ENCODE measurements around the gene SYNRG. TPM values are rescaled to one million over a fixed set of nuclear protein-coding genes. Genes with fewer than 3 reads are reported as not detected.

SYNRG gene
- total RNA-seq, 1 donor from 2014 or later: 10.4 TPM

DNA sequence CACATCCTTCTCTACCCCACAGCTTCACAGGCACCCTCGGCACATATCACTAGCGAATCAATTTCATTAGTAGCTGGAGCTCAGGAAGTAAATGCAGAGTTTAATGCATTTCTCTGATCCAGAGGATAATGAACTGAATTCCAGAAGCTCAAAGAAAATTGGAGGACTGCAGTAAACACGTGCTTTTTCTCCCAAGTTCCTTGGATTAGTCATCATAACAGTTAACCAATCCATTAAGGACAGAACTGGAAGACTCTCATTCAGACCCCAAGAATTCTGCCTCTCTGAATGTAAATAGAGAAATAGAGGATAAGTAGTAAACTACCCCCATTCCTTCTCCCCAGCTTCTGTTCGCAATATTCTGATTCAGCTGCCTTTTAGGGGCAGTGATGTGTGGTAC is 78.8 kb downstream of the SYNRG start:
- TF ChIP-seq, protein P1, sequence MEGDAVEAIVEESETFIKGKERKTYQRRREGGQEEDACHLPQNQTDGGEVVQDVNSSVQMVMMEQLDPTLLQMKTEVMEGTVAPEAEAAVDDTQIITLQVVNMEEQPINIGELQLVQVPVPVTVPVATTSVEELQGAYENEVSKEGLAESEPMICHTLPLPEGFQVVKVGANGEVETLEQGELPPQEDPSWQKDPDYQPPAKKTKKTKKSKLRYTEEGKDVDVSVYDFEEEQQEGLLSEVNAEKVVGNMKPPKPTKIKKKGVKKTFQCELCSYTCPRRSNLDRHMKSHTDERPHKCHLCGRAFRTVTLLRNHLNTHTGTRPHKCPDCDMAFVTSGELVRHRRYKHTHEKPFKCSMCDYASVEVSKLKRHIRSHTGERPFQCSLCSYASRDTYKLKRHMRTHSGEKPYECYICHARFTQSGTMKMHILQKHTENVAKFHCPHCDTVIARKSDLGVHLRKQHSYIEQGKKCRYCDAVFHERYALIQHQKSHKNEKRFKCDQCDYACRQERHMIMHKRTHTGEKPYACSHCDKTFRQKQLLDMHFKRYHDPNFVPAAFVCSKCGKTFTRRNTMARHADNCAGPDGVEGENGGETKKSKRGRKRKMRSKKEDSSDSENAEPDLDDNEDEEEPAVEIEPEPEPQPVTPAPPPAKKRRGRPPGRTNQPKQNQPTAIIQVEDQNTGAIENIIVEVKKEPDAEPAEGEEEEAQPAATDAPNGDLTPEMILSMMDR (conservative IDR thresholded peaks at IDR 0.05; ENCODE audit: low read depth, low read length): no peak

DNA sequence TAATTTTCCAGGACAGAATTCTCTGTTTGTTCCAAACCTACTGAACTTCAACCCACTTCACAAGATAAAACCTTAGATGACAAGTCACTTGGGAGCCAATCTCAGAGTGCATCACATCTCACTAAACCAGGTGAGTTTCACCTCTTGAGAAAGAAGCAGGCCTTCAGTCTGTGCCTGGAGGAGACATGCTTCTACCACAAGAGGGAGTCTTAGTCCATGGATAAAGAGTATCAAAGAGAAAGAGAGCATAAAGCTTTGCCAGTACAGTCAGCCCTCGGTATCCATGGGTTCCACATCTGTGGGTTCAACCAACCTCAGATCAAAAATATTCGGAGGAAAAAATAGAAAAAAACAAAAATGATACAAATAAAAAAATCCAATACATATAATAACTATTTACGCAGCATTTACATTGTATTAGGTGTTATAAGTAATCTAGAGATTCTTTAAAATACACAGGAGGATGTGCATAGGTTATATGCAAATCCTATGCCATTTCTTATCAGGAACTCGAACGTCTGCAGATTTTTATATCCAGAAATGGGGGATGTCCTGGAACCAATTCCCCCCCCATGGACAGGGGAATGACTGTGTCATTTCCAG is 81.9 kb downstream of the SYNRG start:
- peak; percentile 15 for DNase-seq (ENCODE audit: low read depth)
- no peak overlapping the region for H3K4me3 ChIP-seq (ENCODE audit: low read depth, low read length)
- TF ChIP-seq, protein P1 (conservative IDR thresholded peaks at IDR 0.05; ENCODE audit: low read depth, low read length): peak; percentile 89

More for the DNA sequence above, 78.8 kb downstream of the SYNRG start:
- no peak for DNase-seq (ENCODE audit: low read depth)
- H3K4me3 ChIP-seq (ENCODE audit: low read depth, low read length): no peak overlapping the region

DNA sequence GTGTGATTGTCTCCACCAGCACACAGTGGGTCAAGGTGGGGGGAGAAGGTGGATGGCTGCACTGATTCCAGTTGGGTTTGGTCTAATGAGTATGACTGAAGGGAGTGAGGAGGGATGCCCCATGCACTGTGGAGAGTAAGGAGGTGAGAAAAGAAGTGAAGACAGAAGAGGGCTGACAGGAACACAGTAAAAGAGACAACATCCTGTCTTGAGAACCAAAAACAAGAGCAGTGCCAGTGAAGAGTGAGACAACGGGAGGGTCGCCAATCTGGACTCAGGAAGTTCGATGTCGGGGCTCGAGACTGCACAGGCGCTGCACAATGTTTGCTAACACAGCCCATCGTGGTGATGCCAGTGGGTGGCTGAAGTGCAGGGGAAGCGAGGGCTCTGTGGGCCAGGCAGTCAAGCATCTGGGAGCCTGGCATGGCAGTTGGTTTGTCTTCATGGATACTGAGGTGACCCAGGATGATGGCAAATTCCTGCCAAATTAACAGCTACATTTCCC is 85.5 kb downstream of the SYNRG start:
- no peak for DNase-seq (ENCODE audit: low read depth)
- TF ChIP-seq, protein P1 (conservative IDR thresholded peaks at IDR 0.05; ENCODE audit: low read depth, low read length): no peak
- no peak overlapping the region for H3K4me3 ChIP-seq (ENCODE audit: low read depth, low read length)

DNA sequence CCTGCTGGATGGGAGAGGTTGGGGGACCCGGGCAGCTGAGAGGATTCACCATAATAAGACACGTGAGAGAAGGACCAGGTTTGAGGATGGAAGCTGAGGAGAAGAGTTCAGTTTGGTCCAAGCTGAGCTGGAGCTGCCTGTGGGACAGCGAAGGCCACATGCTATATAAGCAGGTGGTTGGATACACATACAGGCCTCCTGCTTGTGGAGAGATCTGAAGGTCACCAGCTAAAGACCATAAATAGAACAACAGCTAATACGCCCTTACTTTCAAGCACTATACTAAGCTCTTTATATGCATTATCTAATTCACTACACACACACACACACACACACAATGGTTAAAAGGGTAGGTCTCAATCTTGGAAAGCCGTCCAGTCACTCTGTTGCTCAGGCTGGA is 87.4 kb downstream of the SYNRG start:
- TF ChIP-seq, protein P1 (conservative IDR thresholded peaks at IDR 0.05; ENCODE audit: low read depth, low read length): no peak
- no peak for DNase-seq (ENCODE audit: low read depth)
- H3K4me3 ChIP-seq (ENCODE audit: low read depth, low read length): no peak overlapping the region

DNA sequence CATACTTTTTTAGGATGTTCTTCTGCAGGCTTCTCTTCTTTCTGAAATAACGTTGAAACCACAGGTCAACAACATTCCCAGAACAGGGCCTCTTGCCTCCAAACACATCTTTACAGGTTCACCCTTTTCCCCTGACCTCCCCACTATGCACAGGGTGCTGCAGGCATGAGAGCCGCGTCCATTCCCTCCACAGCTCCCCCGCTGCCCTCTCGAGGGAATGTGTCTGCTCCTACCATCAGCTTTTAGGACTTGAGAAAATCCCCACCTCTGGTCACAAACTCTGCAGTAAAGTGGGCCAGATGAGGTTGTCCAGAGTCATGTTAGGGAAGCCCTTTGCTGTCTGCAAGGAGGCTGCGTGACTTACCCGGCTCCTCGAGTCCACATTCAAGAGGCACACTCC is 89.0 kb downstream of the SYNRG start:
- DNase-seq (ENCODE audit: low read depth): no peak
- H3K4me3 ChIP-seq (ENCODE audit: low read depth, low read length): no peak overlapping the region
- TF ChIP-seq, protein P1 (conservative IDR thresholded peaks at IDR 0.05; ENCODE audit: low read depth, low read length): no peak

DNA sequence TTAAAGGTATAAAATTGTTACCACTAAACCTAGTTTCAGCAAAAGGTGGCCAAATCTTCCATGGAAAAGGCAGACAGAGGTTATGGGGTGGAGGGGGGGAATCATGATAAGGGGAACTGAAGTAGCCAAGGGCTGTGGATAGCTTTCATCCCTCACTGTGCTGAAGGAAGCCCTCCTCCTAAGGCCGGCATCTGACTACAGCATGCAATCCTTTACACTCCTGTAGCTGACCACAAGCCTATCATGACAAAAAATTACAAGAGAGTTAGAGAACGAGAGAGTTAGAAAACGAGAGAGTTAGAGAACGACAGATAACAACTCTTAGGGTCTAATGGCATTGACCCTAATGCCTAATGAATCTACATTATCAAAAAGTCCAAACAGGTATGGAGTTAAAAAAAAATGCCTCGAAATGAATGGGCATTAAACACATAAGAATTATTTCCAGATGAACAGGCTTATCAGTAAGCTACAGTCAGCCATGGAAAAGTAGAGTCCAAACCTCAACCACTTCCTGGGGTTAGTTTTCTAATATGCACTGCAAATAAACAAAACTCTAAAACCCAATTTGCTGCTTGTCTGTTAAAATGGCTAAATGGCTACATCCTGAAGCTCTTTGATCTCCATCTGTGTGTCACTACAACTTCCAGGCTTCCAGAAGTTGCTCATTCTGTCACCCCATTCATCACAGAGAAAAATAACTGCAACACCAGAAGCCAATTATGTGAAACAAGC is 89.8 kb downstream of the SYNRG start:
- no peak overlapping the region for H3K4me3 ChIP-seq (ENCODE audit: low read depth, low read length)
- TF ChIP-seq, protein P1 (conservative IDR thresholded peaks at IDR 0.05; ENCODE audit: low read depth, low read length): no peak
- no peak for DNase-seq (ENCODE audit: low read depth)
